Hippocampal formation (tissue), 2 donors: ENCODE data around the gene PTPN22.

Source experiments
- DNase-seq, 2 donors: peaks; one replicate each; lab custom pipeline; 2025; lab: John Stamatoyannopoulos, UW

PTPN22 gene

DNA sequence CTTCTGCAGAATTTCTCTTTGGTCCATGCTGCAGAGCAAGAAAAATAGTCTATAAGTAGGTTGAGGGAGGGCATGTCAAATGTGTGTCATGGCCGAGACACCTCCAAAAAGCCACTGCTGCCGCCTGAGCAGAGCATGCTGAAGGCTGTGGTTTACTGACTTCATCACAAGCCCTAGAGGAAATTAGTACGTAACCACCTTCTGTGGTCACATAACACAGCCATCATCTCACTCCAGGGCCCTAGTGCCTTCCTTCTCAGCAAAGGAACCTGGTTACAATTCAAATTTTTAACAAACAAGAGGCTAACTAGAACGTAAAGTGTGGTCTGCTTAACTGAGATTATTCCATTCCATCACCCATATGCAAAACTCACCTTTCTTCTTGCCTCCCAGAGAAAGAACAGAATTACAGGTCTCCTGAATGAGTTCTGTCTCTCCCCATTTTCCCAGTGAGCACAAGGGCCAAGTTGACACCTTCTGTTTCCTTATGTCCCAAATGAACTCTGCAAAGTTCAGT is at the start of gene PTPN22:
Gene PTPN22, minus strand, starts transcription at position 116 of the 517 bp plus-strand sequence.
- DNase-seq: no peak

DNA sequence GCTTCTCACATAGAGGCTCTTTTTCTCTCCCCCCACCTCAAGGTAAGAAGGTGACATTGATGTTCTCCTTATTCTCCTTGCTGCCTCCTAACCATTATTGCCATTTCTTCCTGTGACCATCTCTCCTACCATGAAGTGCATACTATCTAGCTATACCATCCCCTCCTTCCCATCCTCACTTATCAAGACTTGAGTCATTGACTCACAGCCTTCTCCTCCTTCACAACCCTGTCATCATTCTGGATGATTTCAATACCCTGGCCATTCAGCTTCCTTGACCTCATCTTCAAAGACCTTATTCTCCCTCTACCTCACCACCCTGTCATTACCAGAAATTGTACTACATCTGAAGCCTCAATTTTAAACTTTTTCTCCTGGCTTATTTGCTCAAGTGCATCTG is 46.7 kb upstream of the PTPN22 start:
- DNase-seq: no peak

DNA sequence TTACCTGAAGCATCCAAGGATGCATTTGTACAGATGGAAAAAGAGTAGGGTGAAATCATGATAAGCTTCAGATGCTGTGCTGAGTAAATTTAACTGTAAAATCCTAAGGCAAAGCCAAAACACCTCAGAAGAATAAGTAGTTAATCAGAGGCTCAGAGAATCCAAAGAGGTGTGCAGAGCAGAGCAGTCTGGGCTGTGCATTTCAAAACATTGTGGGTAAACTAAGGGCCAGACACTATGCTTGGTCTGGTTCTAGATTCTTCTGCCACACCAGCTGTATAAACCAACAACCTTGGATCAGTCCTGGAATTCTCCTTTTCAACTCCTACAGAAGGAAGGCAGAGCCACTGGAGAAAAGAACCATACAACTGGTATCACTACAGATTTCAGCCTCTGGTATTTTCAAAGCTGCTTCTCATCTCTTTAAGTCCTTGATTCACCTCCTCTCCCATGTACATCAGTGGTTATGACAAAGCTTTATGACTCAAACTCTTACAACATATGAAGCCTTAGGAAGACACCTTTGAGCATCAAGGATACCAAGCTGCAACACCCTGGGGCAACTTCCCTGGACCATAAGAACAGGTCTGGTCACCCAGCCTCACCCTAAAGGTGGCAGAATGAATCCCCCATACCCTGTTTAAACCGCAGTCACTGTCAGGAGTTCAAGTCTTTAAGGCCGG is 46.0 kb upstream of the PTPN22 start:
- no peak for DNase-seq

DNA sequence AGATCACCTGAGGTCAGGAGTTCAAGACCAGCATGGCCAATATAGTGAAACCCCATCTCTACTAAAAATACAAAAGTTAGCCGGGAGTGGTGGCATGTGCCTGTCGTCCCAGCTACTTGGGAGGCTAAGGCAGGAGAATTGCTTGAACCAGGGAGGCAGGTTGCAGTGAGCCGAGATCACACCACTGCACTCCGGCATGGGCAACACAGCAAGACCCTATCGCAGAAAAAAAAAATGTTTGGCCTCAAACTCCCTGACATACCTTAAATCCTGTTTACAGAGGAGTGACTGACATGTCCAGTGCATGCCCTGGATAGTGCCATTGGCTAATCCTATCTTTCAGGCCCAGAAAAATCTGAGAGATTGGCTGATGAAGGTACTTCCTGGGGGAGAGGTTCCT is 45.5 kb upstream of the PTPN22 start:
- no peak for DNase-seq

DNA sequence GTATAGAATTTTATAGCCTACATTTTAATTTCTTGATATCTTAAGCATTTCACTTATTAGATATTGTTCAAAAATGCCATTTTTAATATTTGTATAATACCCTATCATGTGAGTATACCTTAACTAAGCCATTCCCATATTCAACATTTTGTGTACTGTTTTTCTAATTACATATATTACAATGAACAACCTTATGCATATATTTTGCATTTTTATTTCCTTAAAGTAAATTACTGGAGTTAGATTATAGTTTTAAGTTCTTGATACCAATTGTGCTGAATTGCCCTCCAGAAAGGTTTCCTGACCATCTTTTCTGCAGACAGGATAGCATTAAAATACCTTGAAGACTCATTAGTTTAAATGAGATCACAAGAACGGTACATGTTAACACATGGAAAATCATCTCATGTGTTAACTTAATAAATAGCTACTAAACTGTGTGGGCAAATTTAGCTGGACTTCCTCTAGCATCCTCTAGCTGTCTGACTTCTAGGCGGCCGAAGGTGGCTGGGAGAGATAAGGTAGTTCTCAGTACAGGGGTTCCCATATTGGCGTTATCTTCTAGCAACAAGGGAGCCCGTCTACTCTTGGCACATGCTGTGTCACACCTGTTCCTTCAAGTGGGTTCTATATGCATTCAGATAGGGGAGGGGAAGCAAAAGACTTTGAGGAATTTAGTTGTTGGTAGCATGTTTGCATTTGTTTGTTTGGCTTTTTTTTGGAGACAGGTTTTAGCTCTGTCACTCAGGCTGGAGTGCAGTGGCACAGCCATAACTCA is 42.6 kb upstream of the PTPN22 start:
- DNase-seq: no peak

DNA sequence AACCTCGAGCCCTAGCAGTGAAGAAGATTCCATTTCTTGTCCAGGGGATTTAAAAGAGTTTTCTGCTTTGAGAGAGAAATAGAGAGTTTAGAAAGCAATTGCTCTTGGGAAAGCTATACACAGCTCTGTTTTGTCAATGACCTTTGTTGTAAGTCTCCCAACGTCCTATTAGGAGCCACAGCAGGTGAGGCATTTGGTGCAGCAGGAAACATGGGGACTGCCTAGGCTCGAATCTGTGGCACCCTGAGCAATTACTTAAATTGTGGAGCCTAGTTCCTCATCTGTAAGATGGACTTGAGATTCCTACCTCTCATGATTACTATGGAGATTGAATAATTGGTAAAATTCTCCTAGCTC is 41.8 kb upstream of the PTPN22 start:
- DNase-seq: no peak

DNA sequence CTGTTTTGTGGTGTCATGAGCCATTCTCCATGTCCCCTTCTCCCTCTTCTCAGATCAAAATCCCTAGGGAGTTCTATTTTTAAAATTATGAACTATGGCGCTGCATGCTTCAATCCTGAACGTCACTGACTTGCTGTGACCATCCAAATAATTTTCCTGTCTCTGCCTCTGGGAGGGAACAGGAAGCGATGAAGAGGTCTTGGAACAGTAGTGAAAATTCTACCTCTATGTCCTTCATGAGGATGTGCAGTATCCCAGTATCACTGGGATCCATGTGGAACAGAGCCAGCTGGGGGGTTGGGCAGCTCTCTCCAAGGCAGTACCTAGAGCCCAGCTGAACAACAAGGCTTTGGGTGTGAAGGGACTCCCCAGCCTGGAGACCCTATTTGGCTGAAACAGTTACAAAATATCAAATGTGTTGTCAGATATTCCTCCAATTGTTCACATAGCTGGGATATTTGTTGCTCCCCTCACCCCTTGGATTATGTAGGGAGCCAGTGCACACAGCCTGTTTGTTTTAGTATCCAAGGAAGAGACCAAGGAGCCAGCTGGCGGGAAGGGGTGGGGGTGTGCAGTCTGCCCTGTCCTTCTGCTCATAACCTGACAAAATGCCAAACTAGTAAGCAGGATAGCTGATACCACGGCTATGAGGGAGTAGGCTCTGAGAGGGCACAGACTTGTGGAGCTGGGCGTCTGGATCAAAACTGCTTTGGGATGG is 41.2 kb upstream of the PTPN22 start:
- no peak for DNase-seq

DNA sequence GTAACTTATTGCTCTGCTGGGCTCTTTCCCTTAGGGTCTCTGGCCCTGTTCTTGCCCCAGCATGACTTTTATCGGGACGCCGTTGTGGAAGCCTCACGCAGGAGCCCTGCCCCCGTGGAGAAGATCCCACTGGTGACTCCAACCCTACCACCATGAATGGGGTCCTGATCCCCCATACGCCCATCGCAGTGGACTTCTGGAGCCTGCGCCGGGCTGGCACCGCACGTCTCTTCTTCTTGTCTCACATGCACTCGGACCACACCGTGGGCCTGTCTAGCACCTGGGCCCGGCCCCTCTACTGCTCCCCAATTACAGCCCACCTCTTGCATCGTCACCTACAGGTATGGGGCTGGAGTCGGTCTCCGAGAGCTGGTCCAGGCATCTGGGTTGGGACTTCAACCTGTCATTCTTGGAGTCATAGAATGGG is 33.9 kb upstream of the PTPN22 start:
- DNase-seq: no peak

DNA sequence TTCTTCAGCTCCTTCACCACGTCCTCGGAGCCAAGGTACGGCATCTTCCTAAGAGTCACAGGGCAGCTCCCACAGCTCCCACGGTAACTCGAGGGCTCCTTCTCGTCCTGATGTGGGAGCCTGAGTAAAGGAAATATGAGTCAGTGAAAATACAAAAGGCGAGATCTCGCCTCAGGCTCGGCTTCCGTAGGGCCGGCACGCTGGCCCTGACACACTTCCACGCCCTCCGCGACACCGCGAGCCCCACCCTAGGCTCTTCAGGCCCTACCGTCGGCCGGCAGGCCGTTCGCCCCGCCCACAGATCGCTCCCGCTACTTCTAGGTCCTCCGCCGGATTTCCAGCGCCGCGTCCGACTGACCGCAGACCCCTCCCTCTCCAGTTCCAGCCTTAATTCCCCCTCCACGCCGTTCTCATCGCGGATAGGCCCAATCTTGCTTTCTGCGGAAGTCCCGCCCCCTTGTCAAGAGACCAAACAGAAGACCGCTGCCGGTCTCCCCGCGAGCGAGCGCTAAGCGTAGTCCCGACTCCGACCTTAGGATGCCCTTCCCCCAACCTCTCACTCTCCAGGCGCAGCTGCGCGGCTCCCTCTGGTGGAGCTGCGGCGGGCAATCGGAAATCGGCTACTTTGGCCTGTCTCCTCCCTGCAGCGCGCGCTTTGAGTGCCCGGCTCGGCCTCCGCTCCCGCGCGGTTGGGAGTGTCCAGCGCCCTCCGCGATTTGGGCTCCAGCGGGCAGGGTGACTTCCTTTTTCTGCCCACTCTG is 33.3 kb upstream of the PTPN22 start, which contains the start of the genes AP4B1 and DCLRE1B:
Gene AP4B1, minus strand, starts transcription at position 126 of the 761 bp plus-strand sequence. Its CDS starts 82 bp downstream, at position 44.
Gene DCLRE1B, plus strand, starts transcription at position 653 of the 761 bp plus-strand sequence. CDS start 261 bp downstream, outside the sequence.
- peak; percentile 98 to 99 for DNase-seq

DNA sequence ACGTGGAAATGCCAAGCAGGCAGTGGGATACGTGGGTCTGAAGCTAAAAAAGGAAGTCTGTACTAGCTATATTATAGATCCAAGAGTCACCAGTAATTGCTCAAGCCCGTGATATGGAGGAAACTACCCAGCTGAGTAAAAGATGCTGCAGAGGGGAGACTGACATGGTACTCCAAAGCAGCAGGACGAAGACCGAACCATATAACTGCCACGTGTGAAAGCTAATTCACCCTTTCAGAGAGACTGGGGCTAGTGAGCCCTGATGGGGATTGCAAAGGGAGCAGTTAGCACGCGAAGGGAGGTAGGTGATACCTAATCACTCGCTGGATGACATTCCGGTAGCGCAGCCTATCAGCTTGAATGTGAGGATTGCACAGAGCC is 32.8 kb upstream of the PTPN22 start:
- DNase-seq: no peak

DNA sequence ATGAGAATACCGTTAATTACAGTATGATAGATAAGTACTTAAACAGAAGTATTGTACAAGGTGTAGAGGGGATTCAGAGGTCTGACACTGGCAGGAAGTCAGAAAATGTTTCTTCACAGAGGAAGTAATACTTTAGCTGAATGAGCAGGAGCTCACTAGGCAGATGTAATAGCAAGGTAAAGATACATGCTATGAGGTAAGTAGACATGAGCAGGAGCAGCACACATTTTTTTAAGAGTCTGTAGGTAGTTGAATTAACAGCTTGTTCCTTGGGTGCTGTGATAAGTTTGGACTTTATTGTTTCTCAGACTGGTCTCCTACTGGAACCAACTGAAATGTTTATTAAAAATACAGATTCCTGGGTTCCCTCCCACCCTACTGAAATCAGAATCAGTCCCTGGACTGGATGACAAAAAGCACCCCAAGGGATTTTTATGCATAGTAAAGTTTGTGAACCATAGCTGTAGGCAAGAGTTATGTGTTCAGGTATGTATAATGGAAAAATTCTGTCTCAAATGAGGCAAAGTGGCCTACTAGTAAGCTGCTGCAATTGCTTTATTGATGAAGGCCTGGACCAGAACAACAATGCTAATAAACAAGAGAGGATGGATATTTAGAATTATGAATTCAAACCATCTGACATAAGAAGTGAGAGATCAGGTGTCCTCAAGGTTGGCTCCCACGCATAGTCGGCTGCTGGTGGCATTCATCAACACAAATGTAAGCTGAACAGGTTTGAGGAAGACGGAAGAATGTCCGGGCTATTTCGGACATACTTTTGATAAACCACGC is 32.2 kb upstream of the PTPN22 start:
- DNase-seq: no peak

DNA sequence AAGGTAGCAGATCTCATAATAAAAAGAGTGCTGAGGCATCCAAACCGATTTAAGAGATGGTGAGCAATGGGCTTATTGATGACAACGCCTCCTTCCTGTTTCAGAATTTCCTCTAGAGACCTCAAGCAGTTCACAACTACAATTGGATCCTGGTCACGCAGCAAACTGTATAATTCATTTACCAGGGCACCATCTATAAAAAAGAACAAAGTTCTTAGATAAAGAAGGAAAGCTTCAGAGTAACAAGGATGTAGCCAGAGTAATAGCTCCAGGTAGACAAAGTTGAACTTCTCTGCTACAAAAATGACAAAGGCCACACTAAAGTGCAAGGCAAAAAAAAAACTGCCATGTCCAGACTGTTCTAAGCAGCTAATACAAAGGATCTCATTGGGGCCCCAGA is 29.7 kb upstream of the PTPN22 start:
- DNase-seq: no peak

DNA sequence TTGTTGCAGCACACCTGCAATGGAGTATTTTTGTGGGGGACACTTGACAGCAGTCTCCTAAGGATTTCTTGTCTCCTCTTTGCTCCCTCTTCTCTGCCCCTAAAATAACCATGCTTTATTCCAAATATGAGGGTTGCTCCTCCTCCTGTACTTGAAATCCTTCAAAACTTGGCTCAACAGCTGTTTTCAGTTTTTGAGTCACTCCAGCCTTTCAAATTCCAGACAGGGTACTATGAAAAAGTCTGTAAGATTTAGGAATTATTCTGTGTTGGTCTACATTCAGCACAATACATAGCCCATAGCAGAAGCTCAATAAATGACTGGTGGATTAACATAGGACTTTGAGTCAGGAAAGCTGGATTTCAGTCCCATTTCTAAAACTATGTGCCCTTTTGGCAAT is 27.6 kb upstream of the PTPN22 start:
- no peak for DNase-seq

DNA sequence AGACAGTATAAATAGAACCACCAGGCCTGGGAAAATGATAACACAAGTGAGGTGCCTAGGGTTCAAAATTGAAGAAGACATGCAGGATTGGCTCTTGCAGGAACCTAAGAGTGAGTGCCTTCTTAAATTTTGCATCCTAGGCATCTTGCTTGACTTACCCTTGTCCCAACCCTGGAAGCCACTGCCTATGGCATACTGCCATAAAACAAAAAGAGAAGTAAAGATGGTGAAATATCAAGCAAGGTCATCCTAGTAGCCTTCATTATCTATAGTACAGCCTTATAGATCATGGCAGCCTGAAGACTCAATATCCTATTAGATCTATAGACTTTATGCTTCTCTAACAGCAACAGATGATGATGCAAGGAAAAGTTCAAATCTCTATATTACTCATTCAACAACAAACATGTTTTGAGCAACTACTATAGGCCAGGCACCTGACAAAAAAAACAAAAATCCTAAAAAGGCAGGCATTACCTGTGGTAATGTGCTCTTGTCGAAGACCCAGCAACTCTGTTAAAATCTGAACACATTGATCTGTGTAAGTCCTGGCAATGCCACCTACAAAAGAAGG is 26.8 kb upstream of the PTPN22 start:
- no peak for DNase-seq

DNA sequence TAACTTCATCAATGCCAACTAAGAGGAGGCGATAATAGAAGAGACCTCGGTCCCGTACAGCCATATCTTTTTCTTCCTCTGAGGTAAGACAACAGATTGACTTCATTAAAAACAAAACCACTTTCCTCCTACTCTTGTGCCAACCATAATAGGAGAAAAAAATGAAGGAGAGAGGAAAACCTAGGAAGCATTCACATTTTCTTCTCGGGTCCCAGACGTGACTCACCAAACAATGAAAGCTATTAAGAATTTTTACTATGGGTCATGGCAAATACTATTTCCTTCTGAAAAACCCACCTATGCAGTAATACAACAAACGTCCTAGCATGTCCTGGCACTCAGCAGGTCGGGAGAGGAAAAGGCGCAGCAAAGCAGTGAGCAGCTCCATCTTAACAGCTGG is 24.4 kb upstream of the PTPN22 start:
- no peak for DNase-seq

DNA sequence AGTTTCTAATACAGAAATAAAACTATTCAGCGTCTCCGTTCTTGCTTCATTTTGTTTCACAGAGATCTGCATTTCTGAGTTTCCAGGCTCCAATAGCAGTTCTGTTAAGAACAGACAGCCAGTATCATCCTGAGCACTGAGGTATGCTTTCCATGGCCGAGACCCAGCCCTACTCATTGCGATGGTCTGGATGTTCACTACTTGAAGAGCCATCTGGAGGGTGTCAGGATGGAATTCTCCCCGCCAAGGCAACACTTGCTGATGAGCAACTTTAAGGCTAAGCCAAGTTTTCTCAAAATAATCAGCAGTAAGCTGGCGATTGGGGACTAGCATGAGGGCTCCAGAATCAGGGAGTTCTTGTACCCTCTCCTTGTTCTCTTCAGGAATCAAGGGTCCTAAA is 23.6 kb upstream of the PTPN22 start:
- DNase-seq: no peak

DNA sequence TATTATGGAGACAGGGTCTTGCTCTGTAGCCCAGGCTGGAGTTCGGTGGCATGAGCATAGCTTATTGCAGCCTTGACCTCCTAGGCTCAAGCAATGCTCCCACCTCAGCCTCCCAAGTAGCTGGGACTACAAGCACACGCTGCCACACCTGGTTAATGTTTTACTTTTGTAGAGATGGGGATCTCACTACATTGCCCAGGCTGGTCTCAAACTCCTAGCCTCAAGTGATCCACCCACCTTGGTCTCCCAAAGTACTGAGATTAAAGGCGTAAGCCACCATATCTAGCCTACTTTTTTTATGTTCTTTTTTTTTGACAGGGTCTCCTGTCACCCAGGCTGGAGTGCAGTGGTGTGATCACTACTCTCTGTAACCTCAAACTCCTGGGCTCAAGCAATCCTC is 21.8 kb upstream of the PTPN22 start:
- no peak for DNase-seq

DNA sequence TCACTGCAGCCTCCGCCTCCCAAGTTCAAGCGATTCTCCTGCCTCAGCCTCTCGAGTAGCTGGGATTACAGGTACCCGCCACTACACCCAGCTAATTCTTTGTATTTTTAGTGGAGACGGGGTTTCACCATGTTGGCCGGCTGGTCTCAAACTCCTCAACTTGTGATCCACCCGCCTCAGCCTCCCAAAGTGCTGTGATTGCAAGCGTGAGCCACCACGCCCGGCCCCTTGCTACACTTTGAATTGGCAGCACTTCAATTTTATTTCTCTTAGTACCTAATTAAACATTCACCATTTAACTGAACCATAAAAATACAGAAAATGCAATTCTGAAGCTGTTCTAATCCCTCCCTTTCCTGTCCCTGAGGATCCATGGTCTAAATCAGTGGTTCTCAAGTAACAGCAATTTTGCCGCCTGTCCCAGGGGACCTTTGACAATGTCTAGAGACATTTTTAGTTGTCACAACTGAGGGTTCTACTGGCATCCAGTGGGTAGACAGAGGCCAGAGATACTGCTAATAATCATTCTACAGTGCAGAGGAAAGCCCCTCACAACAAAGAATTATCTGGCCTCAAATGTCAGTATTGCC is 20.2 kb upstream of the PTPN22 start:
- DNase-seq: no peak

DNA sequence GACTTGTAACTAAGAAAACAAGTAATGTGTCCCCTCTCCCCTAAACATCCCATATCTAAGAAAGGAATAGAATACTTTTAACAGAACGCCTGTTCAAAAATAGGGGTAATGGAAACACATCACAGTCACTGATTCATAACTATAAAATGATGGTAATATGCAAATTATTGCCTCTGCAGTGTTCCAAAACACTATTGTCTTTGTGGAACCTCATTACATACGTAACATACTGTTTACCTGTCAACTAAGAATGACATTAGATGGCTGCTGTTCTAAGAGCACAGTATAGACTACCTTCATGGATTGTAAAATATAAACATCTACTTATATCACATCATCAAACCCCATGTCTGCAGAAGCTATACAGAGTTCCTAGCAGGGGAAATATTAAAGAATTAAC is 19.3 kb upstream of the PTPN22 start:
- DNase-seq: no peak
